NT2/D1 (cell line): ENCODE data around the gene RNF212.

Source experiments
- DNase-seq: peaks from one replicate; pipeline ENCODE4 v3.0.0-alpha.2; 2011; ENCODE audit warnings: low read depth, low spot score
- H3K27me3 ChIP-seq: 2 replicates; pipeline ENCODE4 v1.6.0; 2011; ENCODE audit warnings: mild to moderate bottlenecking; ENCODE audit not compliant: insufficient read length, insufficient read depth
- H3K36me3 ChIP-seq: 2 replicates; pipeline ENCODE4 v1.6.1; 2011; ENCODE audit warnings: mild to moderate bottlenecking, low read length, mixed read lengths; ENCODE audit not compliant: insufficient read depth, insufficient read length
- H3K4me1 ChIP-seq: 2 replicates; pipeline ENCODE4 v1.5.1; 2011; ENCODE audit not compliant: insufficient read depth, insufficient read length
- H3K4me3 ChIP-seq: 2 replicates; pipeline ENCODE4 v1.5.1; 2011; ENCODE audit warnings: low read depth; ENCODE audit not compliant: insufficient read length
- H3K9ac ChIP-seq: 2 replicates; pipeline ENCODE4 v1.6.0; 2011; ENCODE audit warnings: low read depth; ENCODE audit not compliant: insufficient read length
- H3K9me3 ChIP-seq: 2 replicates; pipeline ENCODE4 v1.5.1; 2011; ENCODE audit warnings: mild to moderate bottlenecking, low read length; ENCODE audit not compliant: insufficient read depth
- SUZ12 ChIP-seq: IDR thresholded peaks from 2 replicates; pipeline ENCODE4 v1.6.1; 2011; ENCODE audit not compliant: insufficient read length, insufficient read depth; ENCODE audit errors: extremely low read depth
- YY1 ChIP-seq: IDR thresholded peaks from 2 replicates; pipeline ENCODE4 v1.6.1; 2011; ENCODE audit not compliant: insufficient read length, insufficient read depth
- ZNF274 ChIP-seq: IDR thresholded peaks from 2 replicates; pipeline ENCODE4 v1.6.1; 2011; ENCODE audit warnings: mild to moderate bottlenecking, low read depth, low read length

The RNF212 gene

DNA sequence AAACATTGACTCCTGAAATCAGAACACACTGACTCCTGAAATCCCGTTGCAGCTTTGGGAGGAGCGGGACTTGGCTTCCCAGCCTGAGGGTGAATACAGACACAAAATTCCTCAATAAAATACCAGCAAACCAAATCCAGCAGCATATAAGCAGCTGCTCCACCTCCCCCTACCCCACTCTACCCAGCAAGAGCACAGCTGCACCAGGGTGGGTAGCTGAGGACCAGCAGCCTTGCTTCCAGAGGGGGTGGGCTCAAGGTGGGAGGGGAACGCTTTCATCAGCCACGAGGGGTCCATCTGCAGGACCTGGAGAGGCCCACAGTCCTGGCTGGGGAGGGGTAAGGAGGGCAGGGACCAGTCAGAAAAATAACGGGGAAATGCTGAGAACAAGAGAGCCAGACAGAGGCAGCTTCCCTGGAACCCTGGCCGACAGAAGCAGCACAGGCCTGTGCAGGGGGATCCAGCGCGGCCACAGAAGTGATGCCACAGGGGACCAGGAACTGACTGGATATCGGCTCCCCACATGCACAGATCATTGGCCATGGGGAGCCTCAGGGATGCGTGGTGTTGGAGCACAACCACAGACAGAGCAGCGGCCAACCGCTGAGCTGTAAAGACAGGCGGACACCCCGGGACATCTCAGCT is 52.2 kb downstream of the RNF212 start:
- H3K27me3 ChIP-seq: peaks cover 19% of the 10 kb centered on the region
- no peak overlapping the region for H3K9ac ChIP-seq
- TF ChIP-seq SUZ12: no peak
- no peak for TF ChIP-seq ZNF274
- TF ChIP-seq YY1: no peak
- no peaks in the 10 kb centered on the region for H3K9me3 ChIP-seq
- no peak overlapping the region for H3K4me3 ChIP-seq
- H3K4me1 ChIP-seq: peaks cover 9% of the 10 kb centered on the region
- DNase-seq: no peak
- H3K36me3 ChIP-seq: no peaks in the 10 kb centered on the region

DNA sequence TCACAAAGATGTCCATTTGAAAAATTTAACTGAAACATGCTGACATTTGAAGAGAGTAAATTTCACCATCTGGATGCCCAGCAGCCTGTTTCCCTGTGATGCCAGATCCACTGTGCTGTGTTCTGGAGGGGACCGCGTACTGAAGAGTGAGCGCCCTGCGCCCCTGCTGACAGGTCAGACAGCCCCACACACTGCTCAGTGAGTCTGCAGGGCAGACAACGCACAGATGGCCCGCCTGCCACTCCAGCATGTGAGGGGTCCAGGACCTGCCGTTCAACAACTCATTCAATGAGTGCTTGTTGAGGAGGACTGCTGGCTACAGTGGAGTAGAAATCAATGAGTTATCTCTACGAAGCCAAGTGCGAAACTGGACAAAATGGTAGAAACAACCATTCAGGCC is 52.7 kb downstream of the RNF212 start:
- Histone ChIP-seq H3K9me3 (no peaks in the 10 kb centered on the region), H3K4me1 (peaks cover 12% of the 10 kb centered on the region), H3K36me3 (no peaks in the 10 kb centered on the region), H3K9ac (no peak overlapping the region), H3K4me3 (no peak overlapping the region), H3K27me3 (peaks cover 25% of the 10 kb centered on the region)
- no peak for DNase-seq
- TF ChIP-seq YY1 (no peak), ZNF274 (no peak), SUZ12 (no peak)

DNA sequence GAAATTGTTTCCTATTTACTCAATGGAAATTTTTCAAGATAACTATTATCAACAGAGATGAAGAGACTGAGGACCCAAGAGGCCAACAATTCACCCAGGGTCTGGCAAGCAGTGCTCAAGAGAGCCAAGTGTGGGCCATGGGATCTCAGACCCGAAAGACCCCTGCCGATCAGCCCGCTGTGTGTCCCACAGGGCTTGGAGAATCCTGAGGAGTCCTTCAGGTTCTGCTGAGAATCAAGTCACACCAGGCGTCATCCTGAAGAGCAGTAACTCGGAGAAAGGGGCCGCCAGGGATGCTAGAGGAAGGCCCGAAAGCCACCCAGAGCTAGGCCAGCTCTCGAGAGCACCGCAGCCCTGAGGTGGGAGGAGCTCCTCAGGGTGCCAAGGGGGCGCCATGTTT is 53.2 kb downstream of the RNF212 start:
- H3K27me3 ChIP-seq: peaks cover 30% of the 10 kb centered on the region
- no peak for DNase-seq

DNA sequence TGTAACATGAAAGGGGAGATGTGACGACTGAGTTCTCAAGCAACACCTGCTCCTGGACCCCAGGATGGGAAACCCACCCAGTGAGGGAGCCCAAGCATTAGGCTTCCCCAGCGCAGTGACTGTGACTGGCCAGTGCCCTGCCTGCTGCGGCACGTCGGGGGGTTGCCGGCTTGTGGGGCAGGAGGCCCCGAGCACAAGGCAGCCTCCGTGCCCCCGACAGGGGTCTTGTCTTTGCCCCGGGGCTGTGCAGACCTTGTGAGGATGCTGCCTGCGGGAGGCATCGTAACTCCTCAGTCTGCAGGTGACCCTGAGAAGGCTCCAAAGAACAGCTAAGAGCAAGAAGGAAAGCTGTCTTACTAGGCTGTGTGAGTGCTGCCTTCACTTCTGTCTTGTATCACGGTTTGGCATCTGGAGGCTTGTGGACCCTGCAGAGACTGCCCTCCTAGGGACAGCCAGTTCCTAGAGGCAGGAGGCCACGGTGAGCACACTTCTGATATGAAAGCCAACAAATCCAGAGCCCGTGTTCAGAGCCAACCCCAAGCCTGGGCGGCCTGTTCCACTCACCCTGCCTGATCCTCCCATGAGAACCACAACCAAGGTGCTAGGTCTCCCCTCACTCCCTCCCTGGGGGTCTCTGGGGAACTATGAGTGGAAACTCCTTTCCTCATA is 54.2 kb downstream of the RNF212 start:
- DNase-seq: no peak
- no peak for TF ChIP-seq YY1
- no peak for TF ChIP-seq ZNF274
- no peak for TF ChIP-seq SUZ12
- no peak overlapping the region for H3K9ac ChIP-seq
- H3K9me3 ChIP-seq: no peaks in the 10 kb centered on the region
- H3K27me3 ChIP-seq: peaks cover 32% of the 10 kb centered on the region
- H3K4me3 ChIP-seq: no peak overlapping the region
- H3K36me3 ChIP-seq: no peaks in the 10 kb centered on the region
- H3K4me1 ChIP-seq: peaks cover 14% of the 10 kb centered on the region

More for the DNA sequence above, 53.2 kb downstream of the RNF212 start:
- TF ChIP-seq YY1 (no peak), SUZ12 (no peak), ZNF274 (no peak)
- H3K4me3 ChIP-seq: no peak overlapping the region
- H3K4me1 ChIP-seq: peaks cover 14% of the 10 kb centered on the region
- H3K9ac ChIP-seq: no peak overlapping the region
- no peaks in the 10 kb centered on the region for H3K36me3 ChIP-seq
- no peaks in the 10 kb centered on the region for H3K9me3 ChIP-seq

DNA sequence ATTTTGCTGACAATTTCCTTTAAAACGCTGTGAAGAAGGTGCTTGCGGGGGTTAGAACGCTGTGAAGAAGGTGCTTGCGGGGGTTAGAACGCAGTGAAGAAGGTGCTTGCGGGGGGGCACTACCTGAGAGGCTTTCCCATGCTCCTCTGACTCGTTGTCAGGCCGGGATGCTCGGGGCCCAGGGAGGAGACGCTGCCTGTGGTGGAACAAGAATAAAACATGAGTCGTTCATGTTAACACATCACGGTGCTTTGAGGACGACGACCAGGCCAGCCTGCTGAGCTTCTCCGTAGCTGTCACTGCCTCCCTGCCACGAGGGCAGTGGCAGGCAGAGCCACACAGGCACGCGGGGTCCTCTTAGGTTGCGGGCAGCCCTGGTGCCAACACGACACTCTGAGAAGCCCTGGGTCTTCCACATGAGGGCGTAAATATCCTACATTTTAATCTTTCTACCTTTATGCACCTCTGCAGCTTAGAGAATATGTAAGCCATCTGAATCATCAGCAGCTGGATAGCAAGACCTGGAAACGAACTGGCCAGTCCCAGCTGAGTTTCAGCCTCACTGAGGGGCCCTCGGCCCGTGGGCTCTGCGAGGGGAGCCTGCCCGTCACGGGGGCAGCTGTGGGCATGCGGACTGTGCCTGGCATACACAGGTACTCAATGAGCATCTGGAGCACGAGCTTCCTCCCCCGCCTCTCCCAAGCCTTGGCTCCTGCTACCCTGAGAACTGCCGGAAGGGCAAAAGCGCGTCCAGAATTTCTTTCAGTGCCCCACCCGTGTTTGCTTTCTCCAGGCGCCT is 55.0 kb downstream of the RNF212 start:
- no peak for DNase-seq
- TF ChIP-seq ZNF274 (no peak), SUZ12 (no peak), YY1 (no peak)
- Histone ChIP-seq H3K27me3 (peaks cover 38% of the 10 kb centered on the region), H3K4me1 (peaks cover 14% of the 10 kb centered on the region), H3K36me3 (no peaks in the 10 kb centered on the region), H3K4me3 (no peak overlapping the region), H3K9me3 (no peaks in the 10 kb centered on the region), H3K9ac (no peak overlapping the region)

DNA sequence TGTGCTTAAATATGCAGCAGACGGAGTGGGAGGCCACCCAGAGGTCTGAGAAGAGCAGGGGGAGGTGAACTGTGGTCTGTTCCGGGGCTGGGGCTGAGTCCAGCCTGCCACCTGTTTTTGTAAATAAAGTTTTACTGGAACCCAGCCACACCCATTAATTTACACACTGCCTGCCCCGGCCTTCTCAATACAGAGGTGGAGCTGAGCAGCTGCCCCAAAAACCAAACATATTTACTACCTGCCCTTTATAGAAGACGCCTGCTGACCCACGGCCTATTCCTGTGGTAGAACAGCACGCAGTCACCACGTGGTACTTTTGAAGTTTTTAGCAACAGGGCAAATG is 56.0 kb downstream of the RNF212 start:
- DNase-seq: no peak
- TF ChIP-seq YY1 (no peak), SUZ12 (no peak), ZNF274 (no peak)
- Histone ChIP-seq H3K9me3 (no peaks in the 10 kb centered on the region), H3K4me1 (peaks cover 17% of the 10 kb centered on the region), H3K9ac (no peak overlapping the region), H3K4me3 (no peak overlapping the region), H3K36me3 (no peaks in the 10 kb centered on the region), H3K27me3 (peaks cover 47% of the 10 kb centered on the region)

DNA sequence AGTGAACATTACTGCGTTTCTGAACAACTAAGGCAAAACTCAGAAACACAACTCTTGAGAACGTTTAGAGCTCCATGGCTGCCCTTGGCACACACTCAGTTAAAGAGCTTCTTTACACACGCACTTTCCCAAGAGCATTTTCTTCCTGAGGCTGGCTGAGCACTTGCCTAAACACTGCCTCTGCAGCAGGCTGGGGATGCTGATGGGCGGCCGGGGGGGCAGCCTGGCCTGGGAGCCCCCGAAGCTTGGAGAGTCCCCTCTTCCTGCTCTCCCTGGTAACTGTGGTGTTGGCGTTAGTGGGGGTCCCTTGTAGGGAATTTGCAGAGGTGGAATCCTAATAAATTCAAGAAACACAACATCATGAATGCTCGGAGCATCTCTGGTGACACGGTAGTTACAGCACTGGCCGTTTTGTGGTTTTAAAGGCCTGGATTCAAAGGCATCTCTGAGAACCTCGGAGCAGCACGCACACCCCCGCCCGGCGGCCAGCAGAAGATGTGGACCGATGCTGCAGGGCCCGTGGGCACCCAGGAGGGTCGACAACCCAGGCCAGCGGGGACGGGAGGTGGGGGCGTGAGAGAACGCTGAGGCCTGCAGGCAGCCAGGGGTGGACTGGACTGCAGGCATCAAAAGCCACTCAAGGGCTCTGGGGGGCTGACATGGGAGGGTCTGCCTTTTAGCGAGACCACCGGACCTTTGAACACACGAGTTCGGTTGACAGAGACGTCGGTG is 56.5 kb downstream of the RNF212 start:
- Histone ChIP-seq H3K9ac (no peak overlapping the region), H3K36me3 (no peaks in the 10 kb centered on the region), H3K4me3 (no peak overlapping the region), H3K4me1 (peaks cover 21% of the 10 kb centered on the region), H3K27me3 (peaks cover 49% of the 10 kb centered on the region), H3K9me3 (no peaks in the 10 kb centered on the region)
- TF ChIP-seq SUZ12: no peak
- no peak for TF ChIP-seq ZNF274
- TF ChIP-seq YY1: no peak
- DNase-seq: no peak
